ENCODE measurements around the gene CA4. TPM values are rescaled to one million over a fixed set of nuclear protein-coding genes. Genes with fewer than 3 reads are reported as not detected.

The CA4 gene
- total and polyA plus RNA-seq, 10 donors: 1.7 to 19.3 (median 8.1) TPM

GRCh38 chr17:60170835-60171752 is 21.3 kb downstream of the CA4 start:
- intact Hi-C loops (cut with DNase I; ENCODE audit: low total_unique reads): no loop called here
- H3K9me3 ChIP-seq: no peaks in the 10 kb centered on the region
- TF ChIP-seq POLR2AphosphoS5 (IDR thresholded peaks at IDR 0.05): no peak
- TF ChIP-seq CTCF (IDR thresholded peaks at IDR 0.05 in 8 of 11, conservative IDR thresholded peaks at IDR 0.05 in 3 of 11): no peak
- no peak for TF ChIP-seq POLR2A (IDR thresholded peaks at IDR 0.05)
- H3K4me1 ChIP-seq: peaks cover 0 to 42% (median 11%) of the 10 kb centered on the region in 6 donors
- H3K36me3 ChIP-seq: peaks cover 0 to 15% (median 0%) of the 10 kb centered on the region in 6 donors
- WGBS, 5 donors: 86 to 94% (median 86%) methylated on average over 8 of the region's 8 CpGs
- no peaks in the 10 kb centered on the region for H3K27me3 ChIP-seq (replicated peaks in 1 of 7)
- no peak for DNase-seq
- peak overlapping the region in 7 of 8 donors; percentile 33 to 88 (median 65) for H3K27ac ChIP-seq
- peak overlapping the region in 1 of 8 donors; percentile 29 for H3K4me3 ChIP-seq

- intact Hi-C loops (cut with DNase I; ENCODE audit: low total_unique reads): no loop called here
- 89 to 95% (median 94%) methylated on average over 5 to 8 of the region's 8 CpGs for WGBS, 5 donors
- peaks cover 0 to 21% (median 0%) of the 10 kb centered on the region in 6 donors for H3K36me3 ChIP-seq
- no peak overlapping the region for H3K4me3 ChIP-seq
- H3K27me3 ChIP-seq (replicated peaks in 1 of 7): no peaks in the 10 kb centered on the region
- peaks cover 0 to 40% (median 11%) of the 10 kb centered on the region in 6 donors for H3K4me1 ChIP-seq
- DNase-seq: no peak
- H3K27ac ChIP-seq: peak overlapping the region in 3 of 8 donors; percentile 81 to 88 (median 82)
- no peak for TF ChIP-seq CTCF (IDR thresholded peaks at IDR 0.05 in 8 of 11, conservative IDR thresholded peaks at IDR 0.05 in 3 of 11)
- TF ChIP-seq POLR2AphosphoS5 (IDR thresholded peaks at IDR 0.05): no peak
- no peak for TF ChIP-seq POLR2A (IDR thresholded peaks at IDR 0.05)
- H3K9me3 ChIP-seq: no peaks in the 10 kb centered on the region
Observed at GRCh38 chr17:60171753-60172079, 21.9 kb downstream of the CA4 start.

DNA sequence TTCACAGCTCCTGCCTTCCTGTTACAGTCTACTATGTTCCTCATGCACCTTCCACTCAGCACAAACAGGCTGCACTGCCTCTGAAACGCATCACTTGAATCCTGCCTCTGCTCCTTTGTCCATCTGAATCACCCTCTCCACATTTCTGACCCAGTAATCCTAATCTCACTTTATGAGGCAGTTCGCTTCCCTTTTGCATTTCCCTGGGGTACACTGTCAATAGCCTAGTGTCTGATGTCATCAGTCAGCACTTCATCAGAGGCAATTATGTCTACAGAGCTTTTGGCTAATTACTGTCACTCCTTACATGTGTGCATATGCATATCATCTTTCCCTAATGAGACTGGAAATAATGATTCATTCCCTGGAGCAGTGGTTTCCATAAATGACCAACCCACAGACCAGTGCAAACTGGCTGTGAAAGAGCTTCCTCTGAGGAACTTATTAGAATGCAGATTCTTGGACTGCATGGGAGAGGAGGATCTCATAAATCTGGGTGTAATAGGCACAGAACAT is 23.6 kb downstream of the CA4 start:
- Histone ChIP-seq H3K9me3 (no peaks in the 10 kb centered on the region), H3K27ac (no peak overlapping the region), H3K27me3 (replicated peaks in 1 of 7) (no peaks in the 10 kb centered on the region), H3K4me3 (no peak overlapping the region), H3K4me1 (peaks cover 0 to 40% (median 11%) of the 10 kb centered on the region in 6 donors), H3K36me3 (peaks cover 0 to 37% (median 5%) of the 10 kb centered on the region in 6 donors)
- intact Hi-C loops (cut with DNase I; ENCODE audit: low total_unique reads): no loop called here
- TF ChIP-seq CTCF (IDR thresholded peaks at IDR 0.05 in 8 of 11, conservative IDR thresholded peaks at IDR 0.05 in 3 of 11) (no peak), POLR2A (IDR thresholded peaks at IDR 0.05) (no peak), POLR2AphosphoS5 (IDR thresholded peaks at IDR 0.05) (no peak)
- WGBS, 5 donors: 65 to 88% (median 75%) methylated on average over 2 of the region's 2 CpGs
- DNase-seq: no peak

GRCh38 chr17:60174035-60174434 is 24.3 kb downstream of the CA4 start:
- Histone ChIP-seq H3K36me3 (peaks cover 0 to 44% (median 11%) of the 10 kb centered on the region in 6 donors), H3K4me1 (peaks cover 0 to 39% (median 11%) of the 10 kb centered on the region in 6 donors), H3K9me3 (no peaks in the 10 kb centered on the region), H3K4me3 (no peak overlapping the region), H3K27me3 (replicated peaks in 1 of 7) (no peaks in the 10 kb centered on the region), H3K27ac (no peak overlapping the region)
- TF ChIP-seq CTCF (IDR thresholded peaks at IDR 0.05 in 8 of 11, conservative IDR thresholded peaks at IDR 0.05 in 3 of 11) (no peak), POLR2A (IDR thresholded peaks at IDR 0.05) (no peak), POLR2AphosphoS5 (IDR thresholded peaks at IDR 0.05) (no peak)
- 75 to 87% (median 77%) methylated on average over 3 of the region's 3 CpGs for WGBS, 5 donors
- no peak for DNase-seq
- intact Hi-C loops (cut with DNase I; ENCODE audit: low total_unique reads): no loop called here

All from spleen (tissue), 11 donors.